Right renal cortex interstitium (tissue), 3 donors: ENCODE measurements around the gene SPOP. TPM values are rescaled to one million over a fixed set of nuclear protein-coding genes. Genes with fewer than 3 reads are reported as not detected.
"Not testable (repeated sequence)": the region's sequence is repeated elsewhere in the genome, so short reads cannot be mapped to it uniquely, and the experiment has no call there.

Experiments used
- DNase-seq, 3 donors: peaks; one replicate each; pipeline ENCODE4 v3.0.0-alpha.2; 2013; ENCODE audit warnings: low read depth in 3 of 3, low spot score in 2 of 3
- polyA plus RNA-seq, 3 donors: library from polyadenylated mRNA; unstranded; fragments of 120-200 nt; gene quantifications; one replicate each; pipeline ENCODE4 v1.2.1, GENCODE V29; 2013; ENCODE audit not compliant: insufficient read length in 3 of 3

Gene SPOP
- polyA plus RNA-seq, 3 donors: 62.8 to 70.9 (median 65.7) TPM

DNA sequence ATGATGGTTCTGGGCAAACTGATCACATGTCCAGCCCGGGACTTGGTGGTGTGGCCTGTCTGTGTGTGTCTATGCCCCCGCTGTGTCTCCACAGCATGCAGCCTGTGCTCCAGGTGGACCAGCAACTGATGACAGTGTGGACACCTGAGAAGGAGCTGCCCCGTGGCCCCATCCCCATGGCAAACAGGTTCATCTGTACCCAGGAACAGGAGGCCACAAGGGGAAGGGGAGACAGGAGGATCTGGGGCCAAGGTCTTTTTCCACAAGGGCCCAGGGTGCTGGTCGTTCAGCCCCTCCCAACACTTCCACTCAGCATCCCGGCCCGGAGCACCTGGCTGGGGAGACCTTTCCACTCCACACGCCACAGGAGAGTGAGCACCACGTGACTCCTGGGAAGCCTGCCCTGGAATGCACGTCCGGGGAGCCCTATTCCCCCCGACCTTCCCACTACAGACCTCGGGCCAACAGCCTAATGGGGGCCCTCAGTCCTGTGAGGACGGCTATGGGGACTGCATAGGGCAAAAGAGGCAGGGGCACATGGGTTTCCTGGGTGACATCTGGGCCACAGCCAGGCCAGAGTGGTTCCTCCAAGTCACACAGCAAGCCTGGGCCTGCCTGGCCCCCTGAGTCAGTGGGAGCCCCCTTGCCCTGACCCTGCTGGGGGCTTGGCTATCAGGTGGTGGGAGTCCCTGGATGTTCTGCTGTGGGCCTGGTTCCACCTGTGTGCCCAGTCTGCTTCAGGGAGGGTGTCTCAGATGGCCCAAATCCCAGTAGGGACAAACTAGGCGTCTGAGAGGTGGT is 123.0 kb downstream of the SPOP start:
- DNase-seq: no peak

DNA sequence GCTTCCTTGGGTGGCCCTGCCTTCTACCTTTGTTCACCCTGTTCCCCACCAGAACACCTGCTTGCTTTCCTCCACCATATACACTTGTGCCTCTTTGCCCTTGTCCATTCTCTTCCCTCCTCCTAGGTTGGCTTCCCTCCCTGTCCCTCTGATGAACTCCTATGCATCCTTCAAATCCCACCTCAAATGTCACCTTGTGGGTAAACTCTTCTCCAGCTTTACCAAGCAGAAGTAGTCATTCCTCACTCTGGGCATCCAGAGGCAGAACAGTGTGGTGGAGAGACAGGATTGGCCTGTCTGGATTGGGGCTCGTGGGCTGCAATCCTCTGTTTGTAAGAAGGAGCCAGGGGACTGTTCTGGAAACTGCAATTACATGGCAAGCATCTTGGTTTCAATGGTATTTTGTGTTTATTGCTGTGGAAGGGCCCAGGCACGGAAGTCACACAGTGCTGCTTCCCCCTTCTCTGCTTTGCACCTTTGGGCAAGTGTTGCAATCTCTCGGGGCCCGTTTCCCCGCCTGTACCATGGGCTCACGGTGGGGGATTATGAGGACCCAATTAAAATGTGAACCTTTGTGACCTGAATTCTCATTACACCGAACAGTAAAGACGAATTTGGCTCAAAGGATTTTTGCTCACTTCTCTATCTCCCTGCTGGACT is 124.1 kb downstream of the SPOP start:
- DNase-seq: no peak

DNA sequence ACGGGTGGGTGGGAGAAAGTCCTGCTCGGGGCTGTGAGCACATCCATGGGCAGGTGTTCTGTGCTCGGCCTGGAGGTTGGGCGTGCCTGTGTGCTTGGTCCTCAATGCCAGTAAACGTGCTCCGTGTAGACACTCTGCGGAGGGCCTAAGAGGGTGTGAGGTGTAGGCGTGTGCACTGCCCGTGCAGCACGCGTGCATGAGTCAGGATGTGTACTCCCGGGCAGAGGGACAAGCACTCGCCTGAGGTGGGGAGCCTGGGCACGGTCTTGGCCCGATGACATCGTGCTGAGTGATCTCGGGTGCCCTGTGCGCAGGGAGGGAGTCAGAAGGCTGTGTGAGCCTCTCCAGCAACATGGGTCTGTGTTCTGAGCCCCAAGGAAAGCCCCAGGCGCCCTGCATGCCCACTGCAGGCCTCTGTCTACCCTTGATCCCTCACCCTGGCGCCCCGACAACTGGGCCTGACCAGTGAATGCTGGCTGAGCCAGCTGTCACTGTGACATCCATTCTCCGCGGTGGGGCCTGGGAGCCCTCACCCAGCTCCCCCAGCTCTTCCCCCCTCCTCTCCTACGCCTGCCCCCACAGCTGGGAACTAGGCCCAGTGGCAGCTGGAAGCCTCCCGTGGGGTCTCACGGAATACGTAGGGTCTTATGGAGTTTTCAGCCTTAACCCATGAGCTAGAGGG is 125.7 kb downstream of the SPOP start:
- DNase-seq: no peak

DNA sequence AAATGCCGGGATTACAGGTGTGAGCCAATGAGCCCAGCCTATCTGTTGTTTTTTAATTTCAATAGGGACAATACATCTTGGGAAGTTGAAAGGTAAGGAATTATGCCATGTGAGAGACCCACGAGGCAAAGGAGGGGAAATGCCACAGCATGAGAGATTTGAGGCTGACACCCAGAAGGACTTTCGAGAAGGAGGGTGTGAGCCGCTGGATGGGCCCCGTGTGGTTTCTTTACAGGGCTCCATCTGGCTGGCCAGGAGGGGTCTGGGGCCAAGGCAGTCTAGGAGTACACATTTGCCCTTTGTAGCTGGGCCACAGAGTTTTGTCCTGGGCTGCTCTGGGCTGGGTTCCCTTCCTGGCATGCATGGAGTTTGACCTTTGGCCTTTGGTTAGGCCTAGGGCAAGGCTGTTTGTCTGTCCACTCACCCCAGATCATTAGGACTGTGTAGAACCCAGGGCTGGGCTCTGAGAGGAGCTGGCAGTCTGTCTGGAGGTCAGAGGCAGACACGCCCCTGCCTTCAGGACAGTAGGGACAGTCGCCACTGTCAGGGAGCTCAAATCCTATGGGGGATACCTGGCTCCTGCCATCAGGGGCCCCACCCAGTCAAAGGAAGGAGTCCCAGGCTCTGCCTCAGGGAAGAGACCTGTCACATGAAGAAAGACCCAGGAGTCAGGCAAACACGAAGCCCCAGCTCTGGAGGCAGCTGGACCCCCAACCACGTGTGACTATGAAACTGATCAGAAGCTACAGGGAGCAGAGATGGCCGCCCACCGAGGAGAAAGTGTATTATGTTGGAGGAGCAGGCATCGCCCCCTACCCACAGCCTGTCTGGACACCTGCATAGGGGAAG is 126.5 kb downstream of the SPOP start:
- no peak for DNase-seq

DNA sequence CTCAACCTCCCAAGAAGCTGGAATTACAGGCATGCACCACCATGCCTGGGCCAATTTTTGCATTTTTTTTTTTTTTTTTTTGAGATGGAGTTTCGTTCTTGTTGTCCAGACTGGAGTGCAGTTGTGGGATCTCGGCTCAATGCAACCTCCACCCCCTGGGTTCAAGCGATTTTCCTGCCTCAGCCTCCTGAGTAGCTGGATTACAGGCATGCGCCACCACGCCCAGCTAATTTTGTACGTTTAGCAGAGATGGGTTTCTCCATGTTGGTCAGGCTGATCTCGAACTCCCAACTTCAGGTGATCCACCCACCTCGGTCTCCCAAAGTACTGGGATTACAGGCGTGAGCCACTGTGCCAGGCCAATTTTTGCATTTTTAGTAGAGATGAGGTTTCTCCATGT is 127.1 kb downstream of the SPOP start:
- not testable (repeated sequence) for DNase-seq

DNA sequence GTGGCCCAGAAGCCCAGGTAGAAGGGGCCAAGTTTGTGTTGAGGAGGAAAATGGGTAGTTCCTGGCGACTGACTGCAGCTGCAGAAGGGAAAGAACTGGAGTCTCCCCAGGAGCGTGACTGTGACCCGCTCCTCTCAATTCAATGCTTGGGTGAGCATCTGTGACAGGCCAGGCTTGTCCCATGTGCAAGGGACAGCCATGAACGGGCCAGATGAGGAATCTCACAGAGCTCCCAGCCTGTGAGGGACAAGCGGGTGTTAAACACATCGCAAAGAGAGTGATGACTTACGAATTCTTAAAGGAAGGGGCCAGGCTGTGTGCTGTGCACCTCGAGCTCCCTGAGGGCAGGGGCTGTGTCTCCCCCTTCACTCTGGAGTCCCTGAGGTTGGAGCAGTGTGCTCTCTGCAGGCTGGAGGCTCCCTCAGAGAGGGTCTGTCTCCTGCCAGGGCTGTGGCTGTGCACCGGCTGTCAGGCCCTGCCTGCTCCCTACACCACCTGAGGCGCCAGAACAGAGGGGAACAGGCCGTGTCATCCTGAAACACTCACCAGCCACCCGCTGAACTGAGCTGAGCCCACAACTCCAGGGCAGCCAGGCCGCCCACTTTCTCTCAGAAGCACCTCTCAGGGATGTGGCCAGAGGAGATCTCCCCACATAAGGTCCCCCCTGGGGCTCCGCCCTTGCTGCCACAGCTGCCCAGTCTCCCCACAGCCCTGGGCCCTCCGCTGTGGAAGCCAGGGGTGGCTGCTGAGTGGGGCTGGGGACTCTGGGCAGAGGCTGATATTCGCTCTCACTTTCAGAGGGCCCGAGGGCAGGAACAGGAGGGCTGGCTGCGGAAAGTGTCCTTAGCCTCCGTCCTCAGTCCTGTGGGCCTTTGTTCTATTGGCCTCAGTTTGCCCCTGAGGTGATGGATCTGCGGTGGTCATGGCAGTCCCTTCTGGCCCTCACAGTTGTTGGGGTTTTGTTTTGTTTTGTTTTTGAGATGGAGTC is 127.9 kb downstream of the SPOP start:
- DNase-seq: no peak

DNA sequence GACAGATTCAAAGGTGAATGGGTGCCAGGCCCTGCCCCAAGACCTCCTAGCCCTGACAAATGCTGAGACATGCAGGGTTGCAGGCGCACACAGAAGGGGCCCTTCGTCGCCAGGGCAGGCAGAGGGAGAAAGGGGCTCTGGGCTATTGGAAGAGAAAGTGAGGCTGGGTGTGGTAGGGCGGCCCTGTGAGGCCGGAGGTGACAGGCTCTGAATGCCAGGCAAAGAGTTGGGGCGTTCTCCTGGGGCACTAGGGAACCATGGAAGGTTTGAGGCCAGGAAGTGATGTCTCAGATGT is 128.6 kb downstream of the SPOP start:
- DNase-seq: no peak

Other genes starting within 250 kb of the SPOP start
- 1 to 10 TPM; 4.3 to 4.7 (median 4.4) TPM for gene NGFR, start 182.8 kb downstream of the SPOP start, polyA plus RNA-seq
- 1 to 10 TPM; 1.3 to 1.5 (median 1.4) TPM for gene NXPH3, start 102.2 kb downstream of the SPOP start, polyA plus RNA-seq
- gene SLC35B1, start 29.9 kb upstream of the SPOP start, polyA plus RNA-seq: 10 to 100 TPM; 85.4 to 95.6 (median 88.2) TPM
- 10 to 100 TPM; 16.4 to 17.8 (median 17.3) TPM for gene FAM117A, start 86.0 kb upstream of the SPOP start, polyA plus RNA-seq
- gene KAT7, start 110.6 kb upstream of the SPOP start, polyA plus RNA-seq: 10 to 100 TPM; 49.9 to 53.4 (median 50.0) TPM
- gene TAC4, start 170.0 kb upstream of the SPOP start, polyA plus RNA-seq: under 1 TPM in 2 of 3 donors, not detected in 1; 0.22 to 0.40 TPM